Liver (tissue), 9 donors: Measurements from ENCODE around the gene ADM2. TPM values are rescaled to one million over a fixed set of nuclear protein-coding genes. Genes with fewer than 3 reads are reported as not detected.
A peak's percentile ranks its signal among the peaks of the same experiment; 100 is the strongest.

Experiments
- DNase-seq: peaks from one replicate; pipeline ENCODE4 v3.0.0-alpha.2; 2017; ENCODE audit warnings: low spot score
- H3K27ac ChIP-seq, 2 donors: one replicate each; pipeline ENCODE4 v1.7.0; 2013; ENCODE audit warnings: inconsistent platforms in 2 of 2, low read length in 2 of 2, control low read depth in 1 of 2, low read depth in 1 of 2, mild to moderate bottlenecking in 1 of 2
- H3K27me3 ChIP-seq, 4 donors: one replicate each; pipeline versions ENCODE4 v1.6.1 to v1.7.0; 2013; ENCODE audit warnings: low read length in 3 of 4, inconsistent platforms in 1 of 4, mild to moderate bottlenecking in 1 of 4, moderate library complexity in 1 of 4; ENCODE audit not compliant: control insufficient read depth in 4 of 4, insufficient read depth in 4 of 4
- H3K36me3 ChIP-seq, 4 donors: one replicate each; pipeline versions ENCODE4 v1.6.1 to v1.7.0; 2013; ENCODE audit warnings: low read length in 3 of 4, mild to moderate bottlenecking in 3 of 4, low read depth in 1 of 4, moderate library complexity in 1 of 4; ENCODE audit not compliant: control insufficient read depth in 4 of 4, insufficient read depth in 3 of 4
- H3K4me1 ChIP-seq, 4 donors: one replicate each; pipeline versions ENCODE4 v1.6.1 to v1.7.0; 2013; ENCODE audit warnings: low read length in 3 of 4, mild to moderate bottlenecking in 3 of 4, moderate library complexity in 1 of 4; ENCODE audit not compliant: control insufficient read depth in 4 of 4, insufficient read depth in 4 of 4
- H3K4me3 ChIP-seq, 3 donors: one replicate each; pipeline versions ENCODE4 v1.6.1 to v1.7.0; 2013; ENCODE audit warnings: low read length in 3 of 3, control low read depth in 1 of 3, low read depth in 1 of 3, mild to moderate bottlenecking in 1 of 3
- H3K9ac ChIP-seq, 2 donors: one replicate each; pipeline ENCODE4 v1.7.0; 2013; ENCODE audit warnings: low read length in 2 of 2, mild to moderate bottlenecking in 2 of 2, moderate library complexity in 2 of 2, control low read depth in 1 of 2, low read depth in 1 of 2
- H3K9me3 ChIP-seq, 4 donors: one replicate each; pipeline versions ENCODE4 v1.6.1 to v1.7.0; 2013; ENCODE audit warnings: low read length in 3 of 4; ENCODE audit not compliant: control insufficient read depth in 4 of 4
- EGR1 ChIP-seq, 2 donors: IDR thresholded peaks; 2 replicates each; pipeline ENCODE4 v1.6.1; 2016 to 2018; ENCODE audit warnings: antibody characterized with exemption in 2 of 2, low read depth in 2 of 2
- FOXA1 ChIP-seq: IDR thresholded peaks from 2 replicates; pipeline ENCODE4 v1.6.1; 2016; ENCODE audit warnings: antibody characterized with exemption
- FOXA2 ChIP-seq: IDR thresholded peaks from 2 replicates; pipeline ENCODE4 v1.6.1; 2016; ENCODE audit warnings: antibody characterized with exemption
- GABPA ChIP-seq, 2 donors: IDR thresholded peaks in 1 of 2; conservative IDR thresholded peaks in 1 of 2; 2 replicates each; pipeline ENCODE4 v1.6.1; 2016; ENCODE audit warnings: antibody characterized with exemption in 2 of 2, mild to moderate bottlenecking in 1 of 2, moderate library complexity in 1 of 2
- HNF4A ChIP-seq, 2 donors: conservative IDR thresholded peaks; 2 replicates each; pipeline ENCODE4 v1.6.1; 2016; ENCODE audit warnings: antibody characterized with exemption in 2 of 2, mild to moderate bottlenecking in 2 of 2
- HNF4G ChIP-seq: IDR thresholded peaks from 2 replicates; pipeline ENCODE4 v1.6.1; 2016; ENCODE audit warnings: antibody characterized with exemption
- JUND ChIP-seq, 2 donors: IDR thresholded peaks; 2 replicates each; pipeline ENCODE4 v1.6.1; 2016; ENCODE audit warnings: antibody characterized with exemption in 2 of 2
- NR2F2 ChIP-seq: IDR thresholded peaks from 2 replicates; pipeline ENCODE4 v1.6.1; 2016; ENCODE audit warnings: antibody characterized with exemption
- RAD21 ChIP-seq, 2 donors: IDR thresholded peaks; 2 replicates each; pipeline ENCODE4 v1.6.1; 2016; ENCODE audit warnings: antibody characterized with exemption in 2 of 2, mild to moderate bottlenecking in 2 of 2
- RXRA ChIP-seq, 2 donors: IDR thresholded peaks; 2 replicates each; pipeline ENCODE4 v1.6.1; 2017 to 2018; ENCODE audit warnings: antibody characterized with exemption in 2 of 2, mild to moderate bottlenecking in 1 of 2
- SP1 ChIP-seq: IDR thresholded peaks from 2 replicates; pipeline ENCODE4 v1.6.1; 2018; ENCODE audit warnings: antibody characterized with exemption, mild to moderate bottlenecking
- TAF1 ChIP-seq: conservative IDR thresholded peaks from 2 replicates; pipeline ENCODE4 v1.6.1; 2016; ENCODE audit warnings: antibody characterized with exemption, mild to moderate bottlenecking
- YY1 ChIP-seq: IDR thresholded peaks from 2 replicates; pipeline ENCODE4 v1.6.1; 2016; ENCODE audit warnings: antibody characterized with exemption, mild to moderate bottlenecking
- WGBS: extraction: QIAGEN DNeasy Blood & Tissue Kit; methylation state at CpG from one replicate; pipeline ENCODE4 v1.1.7; 2013; 5-methylcytosine and 5-hydroxymethylcytosine counted together
- polyA plus RNA-seq, 2 donors: library from polyadenylated mRNA; stranded (reverse) in 1 of 2; unstranded in 1 of 2; fragments of 200-250 nt in 1 of 2; fragments of >200 nt in 1 of 2; fragmentation: Nextera tagmentation in 1 of 2; extraction: Ambion mirVana in 1 of 2; gene quantifications; one replicate each; pipeline versions ENCODE4 v1.2.1 to v1.2.3, GENCODE V29; 2013 to 2015
- total RNA-seq, 2 donors: library from RNA; depleted of rRNA; stranded (reverse); fragments of >200 nt; gene quantifications; one replicate each; pipeline ENCODE4 v1.2.3, GENCODE V29; 2014
- TF ChIP-seq, protein P1 (sequence below): IDR thresholded peaks from 2 replicates; pipeline ENCODE4 v1.6.1; 2016; ENCODE audit warnings: antibody characterized with exemption, mild to moderate bottlenecking
- TF ChIP-seq, protein P2 (sequence below): IDR thresholded peaks from 2 replicates; pipeline ENCODE4 v1.6.1; 2016; ENCODE audit warnings: antibody characterized with exemption
- TF ChIP-seq, protein P3 (sequence below): IDR thresholded peaks from 2 replicates; pipeline ENCODE4 v1.6.1; 2016; ENCODE audit warnings: antibody characterized with exemption
- TF ChIP-seq, protein P4 (sequence below): fragments of 150-350 bp; IDR thresholded peaks from 2 replicates; pipeline ENCODE4 v1.5.1; 2017; ENCODE audit warnings: improper control_type of control experiment, low read depth, low read length; ENCODE audit not compliant: missing input control
- TF ChIP-seq, protein P5 (sequence below): IDR thresholded peaks from 2 replicates; pipeline ENCODE4 v1.6.1; 2016; ENCODE audit warnings: antibody characterized with exemption
- donor health status: healthy.
- donor health status: healthy.
- donor health status: healthy.
- donor health status: healthy.
- donor health status: healthy.

Gene ADM2
- total and polyA plus RNA-seq, 4 donors: 0.79 to 2.8 (median 1.3) TPM

DNA sequence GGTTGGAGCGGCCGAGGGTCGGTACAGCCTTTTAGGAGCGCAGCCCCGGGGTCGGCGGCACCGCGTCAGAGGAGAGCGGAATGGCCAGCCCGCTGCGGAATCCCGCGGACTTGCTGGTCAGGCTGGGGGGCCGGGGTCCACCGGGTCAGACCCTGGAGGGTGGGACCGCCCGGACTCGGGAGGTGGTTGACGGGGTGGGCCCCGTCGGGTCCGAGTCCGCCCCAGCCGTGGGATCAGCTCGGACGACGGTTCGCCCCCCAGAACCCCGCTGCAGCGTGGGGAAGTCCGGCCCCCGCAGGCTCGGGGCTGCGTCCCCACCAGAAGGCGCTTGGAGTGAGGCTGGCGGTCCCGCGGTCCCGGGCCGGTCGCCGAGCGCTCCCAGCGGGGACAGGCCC lies 301 bp upstream of the ADM2 start:
- Histone ChIP-seq H3K27me3 (no peaks in the 10 kb centered on the region), H3K4me1 (peaks cover 0 to 27% (median 8%) of the 10 kb centered on the region in 4 donors), H3K9me3 (no peaks in the 10 kb centered on the region), H3K4me3 (peak overlapping the region in 1 of 3 donors; percentile 66), H3K27ac (no peak overlapping the region), H3K36me3 (peaks cover 0 to 1% (median 0%) of the 10 kb centered on the region in 4 donors), H3K9ac (no peak overlapping the region)
- WGBS: 7% methylated on average over 45 of the region's 45 CpGs
- TF ChIP-seq, protein P1, sequence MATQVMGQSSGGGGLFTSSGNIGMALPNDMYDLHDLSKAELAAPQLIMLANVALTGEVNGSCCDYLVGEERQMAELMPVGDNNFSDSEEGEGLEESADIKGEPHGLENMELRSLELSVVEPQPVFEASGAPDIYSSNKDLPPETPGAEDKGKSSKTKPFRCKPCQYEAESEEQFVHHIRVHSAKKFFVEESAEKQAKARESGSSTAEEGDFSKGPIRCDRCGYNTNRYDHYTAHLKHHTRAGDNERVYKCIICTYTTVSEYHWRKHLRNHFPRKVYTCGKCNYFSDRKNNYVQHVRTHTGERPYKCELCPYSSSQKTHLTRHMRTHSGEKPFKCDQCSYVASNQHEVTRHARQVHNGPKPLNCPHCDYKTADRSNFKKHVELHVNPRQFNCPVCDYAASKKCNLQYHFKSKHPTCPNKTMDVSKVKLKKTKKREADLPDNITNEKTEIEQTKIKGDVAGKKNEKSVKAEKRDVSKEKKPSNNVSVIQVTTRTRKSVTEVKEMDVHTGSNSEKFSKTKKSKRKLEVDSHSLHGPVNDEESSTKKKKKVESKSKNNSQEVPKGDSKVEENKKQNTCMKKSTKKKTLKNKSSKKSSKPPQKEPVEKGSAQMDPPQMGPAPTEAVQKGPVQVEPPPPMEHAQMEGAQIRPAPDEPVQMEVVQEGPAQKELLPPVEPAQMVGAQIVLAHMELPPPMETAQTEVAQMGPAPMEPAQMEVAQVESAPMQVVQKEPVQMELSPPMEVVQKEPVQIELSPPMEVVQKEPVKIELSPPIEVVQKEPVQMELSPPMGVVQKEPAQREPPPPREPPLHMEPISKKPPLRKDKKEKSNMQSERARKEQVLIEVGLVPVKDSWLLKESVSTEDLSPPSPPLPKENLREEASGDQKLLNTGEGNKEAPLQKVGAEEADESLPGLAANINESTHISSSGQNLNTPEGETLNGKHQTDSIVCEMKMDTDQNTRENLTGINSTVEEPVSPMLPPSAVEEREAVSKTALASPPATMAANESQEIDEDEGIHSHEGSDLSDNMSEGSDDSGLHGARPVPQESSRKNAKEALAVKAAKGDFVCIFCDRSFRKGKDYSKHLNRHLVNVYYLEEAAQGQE: no peak
- TF ChIP-seq YY1 (no peak), GABPA (IDR thresholded peaks at IDR 0.05 in 1 of 2, conservative IDR thresholded peaks at IDR 0.05 in 1 of 2) (no peak), FOXA1 (no peak), NR2F2 (no peak), SP1 (no peak), HNF4A (conservative IDR thresholded peaks at IDR 0.05) (no peak), EGR1 (IDR thresholded peaks at IDR 0.05; ENCODE audit: low read depth in 2 of 2) (no peak), TAF1 (no peak), JUND (IDR thresholded peaks at IDR 0.05) (no peak), FOXA2 (no peak), RAD21 (IDR thresholded peaks at IDR 0.05) (no peak), HNF4G (no peak), RXRA (IDR thresholded peaks at IDR 0.05) (no peak)
- TF ChIP-seq, protein P2, sequence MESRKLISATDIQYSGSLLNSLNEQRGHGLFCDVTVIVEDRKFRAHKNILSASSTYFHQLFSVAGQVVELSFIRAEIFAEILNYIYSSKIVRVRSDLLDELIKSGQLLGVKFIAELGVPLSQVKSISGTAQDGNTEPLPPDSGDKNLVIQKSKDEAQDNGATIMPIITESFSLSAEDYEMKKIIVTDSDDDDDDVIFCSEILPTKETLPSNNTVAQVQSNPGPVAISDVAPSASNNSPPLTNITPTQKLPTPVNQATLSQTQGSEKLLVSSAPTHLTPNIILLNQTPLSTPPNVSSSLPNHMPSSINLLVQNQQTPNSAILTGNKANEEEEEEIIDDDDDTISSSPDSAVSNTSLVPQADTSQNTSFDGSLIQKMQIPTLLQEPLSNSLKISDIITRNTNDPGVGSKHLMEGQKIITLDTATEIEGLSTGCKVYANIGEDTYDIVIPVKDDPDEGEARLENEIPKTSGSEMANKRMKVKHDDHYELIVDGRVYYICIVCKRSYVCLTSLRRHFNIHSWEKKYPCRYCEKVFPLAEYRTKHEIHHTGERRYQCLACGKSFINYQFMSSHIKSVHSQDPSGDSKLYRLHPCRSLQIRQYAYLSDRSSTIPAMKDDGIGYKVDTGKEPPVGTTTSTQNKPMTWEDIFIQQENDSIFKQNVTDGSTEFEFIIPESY: no peak
- TF ChIP-seq, protein P3, sequence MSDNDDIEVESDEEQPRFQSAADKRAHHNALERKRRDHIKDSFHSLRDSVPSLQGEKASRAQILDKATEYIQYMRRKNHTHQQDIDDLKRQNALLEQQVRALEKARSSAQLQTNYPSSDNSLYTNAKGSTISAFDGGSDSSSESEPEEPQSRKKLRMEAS: no peak
- TF ChIP-seq, protein P4, sequence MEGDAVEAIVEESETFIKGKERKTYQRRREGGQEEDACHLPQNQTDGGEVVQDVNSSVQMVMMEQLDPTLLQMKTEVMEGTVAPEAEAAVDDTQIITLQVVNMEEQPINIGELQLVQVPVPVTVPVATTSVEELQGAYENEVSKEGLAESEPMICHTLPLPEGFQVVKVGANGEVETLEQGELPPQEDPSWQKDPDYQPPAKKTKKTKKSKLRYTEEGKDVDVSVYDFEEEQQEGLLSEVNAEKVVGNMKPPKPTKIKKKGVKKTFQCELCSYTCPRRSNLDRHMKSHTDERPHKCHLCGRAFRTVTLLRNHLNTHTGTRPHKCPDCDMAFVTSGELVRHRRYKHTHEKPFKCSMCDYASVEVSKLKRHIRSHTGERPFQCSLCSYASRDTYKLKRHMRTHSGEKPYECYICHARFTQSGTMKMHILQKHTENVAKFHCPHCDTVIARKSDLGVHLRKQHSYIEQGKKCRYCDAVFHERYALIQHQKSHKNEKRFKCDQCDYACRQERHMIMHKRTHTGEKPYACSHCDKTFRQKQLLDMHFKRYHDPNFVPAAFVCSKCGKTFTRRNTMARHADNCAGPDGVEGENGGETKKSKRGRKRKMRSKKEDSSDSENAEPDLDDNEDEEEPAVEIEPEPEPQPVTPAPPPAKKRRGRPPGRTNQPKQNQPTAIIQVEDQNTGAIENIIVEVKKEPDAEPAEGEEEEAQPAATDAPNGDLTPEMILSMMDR: no peak
- TF ChIP-seq, protein P5, sequence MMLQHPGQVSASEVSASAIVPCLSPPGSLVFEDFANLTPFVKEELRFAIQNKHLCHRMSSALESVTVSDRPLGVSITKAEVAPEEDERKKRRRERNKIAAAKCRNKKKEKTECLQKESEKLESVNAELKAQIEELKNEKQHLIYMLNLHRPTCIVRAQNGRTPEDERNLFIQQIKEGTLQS: no peak
- DNase-seq: no peak
